HEK293 (cell line): ENCODE results near the gene URM1.
"Not testable (repeated sequence)": the region's sequence is repeated elsewhere in the genome, so short reads cannot be mapped to it uniquely, and the experiment has no call there.

Experiments used
- CTCF ChIA-PET: fragments of 350-600 bp; formaldehyde crosslinking; extraction: SDS; loops from one replicate; lab custom pipeline; 2021; ENCODE audit warnings: antibody characterized with exemption; lab: Yijun Ruan, JAX
- POLR2A ChIA-PET: fragments of 300-600 bp; formaldehyde crosslinking; extraction: SDS; loops from one replicate; lab custom pipeline; 2020; ENCODE audit warnings: antibody characterized with exemption, inconsistent platforms; lab: Yijun Ruan, JAX
- H3K27ac ChIP-seq: fragments of 200-500 bp; sonication (Bioruptor generic); 2 replicates; pipeline ENCODE4 v1.5.1; 2014; ENCODE audit warnings: low read depth, low read length, control low read depth, inconsistent platforms; ENCODE audit errors: extremely low read depth
- H3K36me3 ChIP-seq, 2 experiments: fragments of 200-500 bp in 1 of 2; sonication (Bioruptor generic) in 1 of 2; 1 replicate in 1 of 2; 2 replicates in 1 of 2; pipeline ENCODE4 v1.5.1; 2014 to 2017; ENCODE audit warnings: inconsistent platforms in 2 of 2, low read length in 2 of 2; ENCODE audit not compliant: control insufficient read depth in 2 of 2, insufficient read depth in 1 of 2
- H3K4me1 ChIP-seq: fragments of 200-500 bp; sonication (Bioruptor generic); 2 replicates; pipeline ENCODE4 v1.5.1; 2014; ENCODE audit warnings: mild to moderate bottlenecking, low read length, inconsistent platforms; ENCODE audit not compliant: control insufficient read depth, insufficient read depth
- H3K4me3 ChIP-seq: 2 replicates; pipeline ENCODE4 v1.5.1; 2011; ENCODE audit warnings: low read depth, mild to moderate bottlenecking, control low read depth, low read length, moderate library complexity
- H3K9me3 ChIP-seq: fragments of 200-500 bp; sonication (Bioruptor generic); 2 replicates; pipeline ENCODE4 v1.5.1; 2014; ENCODE audit warnings: low read depth, low read length, inconsistent platforms; ENCODE audit not compliant: control insufficient read depth, insufficient read depth
- ATF2 ChIP-seq: fragments of 450-650 bp; formaldehyde crosslinking; IDR thresholded peaks from 2 replicates; pipeline ENCODE4 v1.5.1; 2016; ENCODE audit warnings: missing biosample characterization, missing genetic modification characterization, low read depth
- FEZF1 ChIP-seq: fragments of 450-650 bp; formaldehyde crosslinking; IDR thresholded peaks from 2 replicates; pipeline ENCODE4 v1.5.1; 2016; ENCODE audit warnings: missing biosample characterization, missing genetic modification characterization
- GFI1B ChIP-seq: fragments of 450-650 bp; formaldehyde crosslinking; IDR thresholded peaks from 2 replicates; pipeline ENCODE4 v1.5.1; 2016; ENCODE audit warnings: missing biosample characterization, missing genetic modification characterization
- PBX3 ChIP-seq: sonication (generic); formaldehyde crosslinking; IDR thresholded peaks from 2 replicates; pipeline ENCODE4 v1.8.1; 2022; ENCODE audit warnings: mild to moderate bottlenecking, moderate library complexity, missing genetic modification reagents
- PRDM10 ChIP-seq: fragments of 450-650 bp; formaldehyde crosslinking; IDR thresholded peaks from 2 replicates; pipeline ENCODE4 v1.5.1; 2016; ENCODE audit warnings: missing biosample characterization, missing genetic modification characterization
- REPIN1 ChIP-seq: fragments of 450-650 bp; formaldehyde crosslinking; IDR thresholded peaks from 2 replicates; pipeline ENCODE4 v1.5.1; 2017; ENCODE audit warnings: missing biosample characterization, missing genetic modification characterization, low read depth
- TRIM28 ChIP-seq: IDR thresholded peaks from 2 replicates; pipeline ENCODE4 v1.6.1; 2011; ENCODE audit warnings: low read length, control low read depth, borderline replicate concordance
- ZFP37 ChIP-seq: fragments of 450-650 bp; formaldehyde crosslinking; IDR thresholded peaks from 2 replicates; pipeline ENCODE4 v1.5.1; 2016; ENCODE audit warnings: missing biosample characterization, missing genetic modification characterization
- ZNF121 ChIP-seq: fragments of 450-650 bp; formaldehyde crosslinking; IDR thresholded peaks from 2 replicates; pipeline ENCODE4 v1.5.1; 2016; ENCODE audit warnings: missing biosample characterization, missing genetic modification characterization
- ZNF175 ChIP-seq: fragments of 450-650 bp; formaldehyde crosslinking; IDR thresholded peaks from 2 replicates; pipeline ENCODE4 v1.5.1; 2016; ENCODE audit warnings: missing biosample characterization, missing genetic modification characterization
- ZNF324 ChIP-seq: fragments of 450-650 bp; formaldehyde crosslinking; IDR thresholded peaks from 2 replicates; pipeline ENCODE4 v1.5.1; 2016; ENCODE audit warnings: missing biosample characterization, missing genetic modification characterization
- ZNF529 ChIP-seq: fragments of 450-650 bp; formaldehyde crosslinking; IDR thresholded peaks from 2 replicates; pipeline ENCODE4 v1.5.1; 2017; ENCODE audit warnings: missing genetic modification characterization, missing biosample characterization; ENCODE audit not compliant: insufficient replicate concordance
- ZNF747 ChIP-seq: fragments of 450-650 bp; formaldehyde crosslinking; IDR thresholded peaks from 2 replicates; pipeline ENCODE4 v1.5.1; 2016; ENCODE audit warnings: missing biosample characterization, missing genetic modification characterization
- ZNF768 ChIP-seq: fragments of 450-650 bp; formaldehyde crosslinking; IDR thresholded peaks from 2 replicates; pipeline ENCODE4 v1.5.1; 2018; ENCODE audit warnings: missing biosample characterization, mild to moderate bottlenecking, missing genetic modification characterization
- ZNF792 ChIP-seq: fragments of 450-650 bp; formaldehyde crosslinking; IDR thresholded peaks from 2 replicates; pipeline ENCODE4 v1.5.1; 2016; ENCODE audit warnings: missing biosample characterization, missing genetic modification characterization
- ZXDB ChIP-seq: fragments of 450-650 bp; formaldehyde crosslinking; IDR thresholded peaks from 2 replicates; pipeline ENCODE4 v1.5.1; 2016; ENCODE audit warnings: missing biosample characterization, missing genetic modification characterization

Gene URM1

GRCh38 chr9:128422022-128422782 is 51.0 kb downstream of the URM1 start:
- peaks cover 3 to 25% of the 10 kb centered on the region in 2 experiments; a peak in 2 of 3 replicates for H3K36me3 ChIP-seq
- POLR2A ChIA-PET = interaction anchor here (0.6 to 2.0 kb wide), 3 partner anchors 16 to 146 kb away, joined by 3 to 10 read pairs (median 3); partner anchors contain the start of genes GOLGA2, SWI5 and URM1
- not testable (repeated sequence) for H3K27ac ChIP-seq, H3K4me3 ChIP-seq, H3K4me1 ChIP-seq, H3K9me3 ChIP-seq
- CTCF ChIA-PET = interaction anchor here (1.0 to 3.3 kb wide), 3 partner anchors 16 to 36 kb away, joined by 3 to 12 read pairs (median 4); no protein-coding TSS in a partner anchor
- 0 out of 2 replicates have a peak, but pooled peaks have one; percentile 35 for TF ChIP-seq ZNF768 (tag by site-specific recombination)

- ChIA-PET CTCF (interaction anchor here (0.6 to 3.3 kb wide), 3 partner anchors 16 to 608 kb away, joined by 3 to 12 read pairs (median 4); no protein-coding TSS in a partner anchor), POLR2A (interaction anchor here (0.6 kb wide), 1 partner anchor 52 kb away, joined by 3 read pairs; the partner anchor contains the start of gene URM1)
Measured at GRCh38 chr9:128422783-128423150, 51.6 kb downstream of the URM1 start.

GRCh38 chr9:128423356-128423755 is 52.2 kb downstream of the URM1 start:
- H3K27ac ChIP-seq, H3K9me3 ChIP-seq, H3K4me3 ChIP-seq: not testable (repeated sequence)
- POLR2A ChIA-PET = interaction anchor here (0.5 to 1.3 kb wide), 2 partner anchors 18 to 632 kb away, joined by 3 read pairs; no protein-coding TSS in a partner anchor
- CTCF ChIA-PET = interaction anchor here (0.6 to 3.3 kb wide), 3 partner anchors 15 to 607 kb away, joined by 3 to 12 read pairs (median 4); no protein-coding TSS in a partner anchor
- TF ChIP-seq PRDM10 (tag by site-specific recombination) = 0 out of 2 replicates have a peak, but pooled peaks have one; percentile 20
- TF ChIP-seq, all 188 proteins: peak for 1; not testable (repeated sequence) for 187
- H3K36me3 ChIP-seq = peaks cover 3 to 29% of the 10 kb centered on the region in 2 experiments; a peak in 2 of 3 replicates
- H3K4me1 ChIP-seq = not testable (repeated sequence)

More at GRCh38 chr9:128422783-128423150, 51.6 kb downstream of the URM1 start:
- H3K36me3 ChIP-seq = peaks cover 3 to 25% of the 10 kb centered on the region in 2 experiments; a peak in 2 of 3 replicates
- no peaks in the 10 kb centered on the region for H3K9me3 ChIP-seq
- H3K4me1 ChIP-seq = peaks cover 5% of the 10 kb centered on the region
- no peak overlapping the region for H3K4me3 ChIP-seq
- H3K27ac ChIP-seq = no peak overlapping the region
- TF ChIP-seq ZNF747 (tag by site-specific recombination) (no peak), GFI1B (tag by site-specific recombination) (no peak), REPIN1 (no peak), ZNF792 (tag by site-specific recombination) (no peak), ZNF324 (tag by site-specific recombination) (no peak), ZNF175 (no peak), ZNF121 (tag by site-specific recombination) (no peak), ZXDB (tag by site-specific recombination) (no peak), FEZF1 (no peak), TRIM28 (no peak), ZNF529 (tag by site-specific recombination) (no peak), ATF2 (tag by site-specific recombination) (no peak), PBX3 (CRISPR knock-in tag) (no peak), ZFP37 (tag by site-specific recombination) (no peak)
- TF ChIP-seq, all 188 proteins: peak for 0
